SU-DHL-6 (cell line): Measurements from ENCODE around the gene DPP10.

Source experiments
- EZH2phosphoT487 ChIP-seq: fragments of 200-600 bp; sonication (generic), shearing (Covaris generic); conservative IDR thresholded peaks from 2 replicates; pipeline ENCODE4 v1.6.1; 2018; ENCODE audit warnings: mild to moderate bottlenecking, antibody characterized with exemption, low read length, moderate library complexity, mixed read lengths
- TF ChIP-seq, protein P1 (sequence below): fragments of 200-600 bp; sonication (generic); IDR thresholded peaks from one replicate; pipeline ENCODE4 v1.5.1; 2017; ENCODE audit warnings: antibody characterized with exemption, mild to moderate bottlenecking, low read length, moderate library complexity; ENCODE audit not compliant: insufficient read depth, poor library complexity, severe bottlenecking

- TF ChIP-seq, protein P1, sequence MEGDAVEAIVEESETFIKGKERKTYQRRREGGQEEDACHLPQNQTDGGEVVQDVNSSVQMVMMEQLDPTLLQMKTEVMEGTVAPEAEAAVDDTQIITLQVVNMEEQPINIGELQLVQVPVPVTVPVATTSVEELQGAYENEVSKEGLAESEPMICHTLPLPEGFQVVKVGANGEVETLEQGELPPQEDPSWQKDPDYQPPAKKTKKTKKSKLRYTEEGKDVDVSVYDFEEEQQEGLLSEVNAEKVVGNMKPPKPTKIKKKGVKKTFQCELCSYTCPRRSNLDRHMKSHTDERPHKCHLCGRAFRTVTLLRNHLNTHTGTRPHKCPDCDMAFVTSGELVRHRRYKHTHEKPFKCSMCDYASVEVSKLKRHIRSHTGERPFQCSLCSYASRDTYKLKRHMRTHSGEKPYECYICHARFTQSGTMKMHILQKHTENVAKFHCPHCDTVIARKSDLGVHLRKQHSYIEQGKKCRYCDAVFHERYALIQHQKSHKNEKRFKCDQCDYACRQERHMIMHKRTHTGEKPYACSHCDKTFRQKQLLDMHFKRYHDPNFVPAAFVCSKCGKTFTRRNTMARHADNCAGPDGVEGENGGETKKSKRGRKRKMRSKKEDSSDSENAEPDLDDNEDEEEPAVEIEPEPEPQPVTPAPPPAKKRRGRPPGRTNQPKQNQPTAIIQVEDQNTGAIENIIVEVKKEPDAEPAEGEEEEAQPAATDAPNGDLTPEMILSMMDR: no peak
- TF ChIP-seq EZH2phosphoT487: no peak
These were observed 417.5 kb downstream of the DPP10 start for GRCh38 chr2:114859726-114860510.
